Liver (tissue), 3 donors: ENCODE results near the gene HRH4.

Source experiments
- EGR1 ChIP-seq, 2 donors: IDR thresholded peaks; 2 replicates each; pipeline ENCODE4 v1.6.1; 2016 to 2018; ENCODE audit warnings: antibody characterized with exemption in 2 of 2, low read depth in 2 of 2
- FOXA1 ChIP-seq: IDR thresholded peaks from 2 replicates; pipeline ENCODE4 v1.6.1; 2016; ENCODE audit warnings: antibody characterized with exemption
- FOXA2 ChIP-seq: IDR thresholded peaks from 2 replicates; pipeline ENCODE4 v1.6.1; 2016; ENCODE audit warnings: antibody characterized with exemption
- HNF4G ChIP-seq: IDR thresholded peaks from 2 replicates; pipeline ENCODE4 v1.6.1; 2016; ENCODE audit warnings: antibody characterized with exemption
- JUND ChIP-seq, 2 donors: IDR thresholded peaks; 2 replicates each; pipeline ENCODE4 v1.6.1; 2016; ENCODE audit warnings: antibody characterized with exemption in 2 of 2
- RAD21 ChIP-seq, 2 donors: IDR thresholded peaks; 2 replicates each; pipeline ENCODE4 v1.6.1; 2016; ENCODE audit warnings: antibody characterized with exemption in 2 of 2, mild to moderate bottlenecking in 2 of 2
- SP1 ChIP-seq: IDR thresholded peaks from 2 replicates; pipeline ENCODE4 v1.6.1; 2018; ENCODE audit warnings: antibody characterized with exemption, mild to moderate bottlenecking
- TAF1 ChIP-seq: conservative IDR thresholded peaks from 2 replicates; pipeline ENCODE4 v1.6.1; 2016; ENCODE audit warnings: antibody characterized with exemption, mild to moderate bottlenecking
- YY1 ChIP-seq: IDR thresholded peaks from 2 replicates; pipeline ENCODE4 v1.6.1; 2016; ENCODE audit warnings: antibody characterized with exemption, mild to moderate bottlenecking
- TF ChIP-seq, protein P1 (sequence below): fragments of 150-350 bp; IDR thresholded peaks from 2 replicates; pipeline ENCODE4 v1.5.1; 2017; ENCODE audit warnings: improper control_type of control experiment, low read depth, low read length; ENCODE audit not compliant: missing input control
- TF ChIP-seq, protein P2 (sequence below): IDR thresholded peaks from 2 replicates; pipeline ENCODE4 v1.6.1; 2016; ENCODE audit warnings: antibody characterized with exemption
- TF ChIP-seq, protein P3 (sequence below): IDR thresholded peaks from 2 replicates; pipeline ENCODE4 v1.6.1; 2016; ENCODE audit warnings: antibody characterized with exemption, mild to moderate bottlenecking
- TF ChIP-seq, protein P4 (sequence below): IDR thresholded peaks from 2 replicates; pipeline ENCODE4 v1.6.1; 2016; ENCODE audit warnings: antibody characterized with exemption
- TF ChIP-seq, protein P5 (sequence below): IDR thresholded peaks from 2 replicates; pipeline ENCODE4 v1.6.1; 2016; ENCODE audit warnings: antibody characterized with exemption
- donor health status: healthy.
- donor health status: healthy.

DNA sequence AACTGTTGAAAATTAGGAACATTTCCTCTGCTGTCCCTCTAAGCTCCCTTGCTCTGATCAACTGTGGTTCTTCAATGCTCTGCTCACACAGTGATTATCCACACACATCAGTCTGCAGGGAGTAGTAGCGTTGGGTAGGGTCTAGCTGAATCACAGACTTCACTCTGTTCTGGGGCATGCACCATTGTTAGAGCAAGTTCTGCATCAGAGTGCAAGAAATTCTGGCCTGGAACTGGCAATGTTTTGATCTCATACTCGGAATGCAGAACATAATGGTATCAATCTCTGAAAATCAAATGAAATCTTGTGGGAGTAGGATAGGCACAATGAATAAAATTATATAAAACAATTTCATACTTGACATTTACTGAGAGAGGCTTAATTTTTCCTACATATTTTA, 55.3 kb downstream of the HRH4 start:
- TF ChIP-seq SP1, result no peak
- TF ChIP-seq, protein P1, sequence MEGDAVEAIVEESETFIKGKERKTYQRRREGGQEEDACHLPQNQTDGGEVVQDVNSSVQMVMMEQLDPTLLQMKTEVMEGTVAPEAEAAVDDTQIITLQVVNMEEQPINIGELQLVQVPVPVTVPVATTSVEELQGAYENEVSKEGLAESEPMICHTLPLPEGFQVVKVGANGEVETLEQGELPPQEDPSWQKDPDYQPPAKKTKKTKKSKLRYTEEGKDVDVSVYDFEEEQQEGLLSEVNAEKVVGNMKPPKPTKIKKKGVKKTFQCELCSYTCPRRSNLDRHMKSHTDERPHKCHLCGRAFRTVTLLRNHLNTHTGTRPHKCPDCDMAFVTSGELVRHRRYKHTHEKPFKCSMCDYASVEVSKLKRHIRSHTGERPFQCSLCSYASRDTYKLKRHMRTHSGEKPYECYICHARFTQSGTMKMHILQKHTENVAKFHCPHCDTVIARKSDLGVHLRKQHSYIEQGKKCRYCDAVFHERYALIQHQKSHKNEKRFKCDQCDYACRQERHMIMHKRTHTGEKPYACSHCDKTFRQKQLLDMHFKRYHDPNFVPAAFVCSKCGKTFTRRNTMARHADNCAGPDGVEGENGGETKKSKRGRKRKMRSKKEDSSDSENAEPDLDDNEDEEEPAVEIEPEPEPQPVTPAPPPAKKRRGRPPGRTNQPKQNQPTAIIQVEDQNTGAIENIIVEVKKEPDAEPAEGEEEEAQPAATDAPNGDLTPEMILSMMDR, result no peak
- no peak for TF ChIP-seq TAF1
- no peak for TF ChIP-seq FOXA2
- no peak for TF ChIP-seq JUND (IDR thresholded peaks at IDR 0.05)
- TF ChIP-seq RAD21 (IDR thresholded peaks at IDR 0.05), result no peak
- TF ChIP-seq, protein P2, sequence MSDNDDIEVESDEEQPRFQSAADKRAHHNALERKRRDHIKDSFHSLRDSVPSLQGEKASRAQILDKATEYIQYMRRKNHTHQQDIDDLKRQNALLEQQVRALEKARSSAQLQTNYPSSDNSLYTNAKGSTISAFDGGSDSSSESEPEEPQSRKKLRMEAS, result no peak
- TF ChIP-seq, protein P3, sequence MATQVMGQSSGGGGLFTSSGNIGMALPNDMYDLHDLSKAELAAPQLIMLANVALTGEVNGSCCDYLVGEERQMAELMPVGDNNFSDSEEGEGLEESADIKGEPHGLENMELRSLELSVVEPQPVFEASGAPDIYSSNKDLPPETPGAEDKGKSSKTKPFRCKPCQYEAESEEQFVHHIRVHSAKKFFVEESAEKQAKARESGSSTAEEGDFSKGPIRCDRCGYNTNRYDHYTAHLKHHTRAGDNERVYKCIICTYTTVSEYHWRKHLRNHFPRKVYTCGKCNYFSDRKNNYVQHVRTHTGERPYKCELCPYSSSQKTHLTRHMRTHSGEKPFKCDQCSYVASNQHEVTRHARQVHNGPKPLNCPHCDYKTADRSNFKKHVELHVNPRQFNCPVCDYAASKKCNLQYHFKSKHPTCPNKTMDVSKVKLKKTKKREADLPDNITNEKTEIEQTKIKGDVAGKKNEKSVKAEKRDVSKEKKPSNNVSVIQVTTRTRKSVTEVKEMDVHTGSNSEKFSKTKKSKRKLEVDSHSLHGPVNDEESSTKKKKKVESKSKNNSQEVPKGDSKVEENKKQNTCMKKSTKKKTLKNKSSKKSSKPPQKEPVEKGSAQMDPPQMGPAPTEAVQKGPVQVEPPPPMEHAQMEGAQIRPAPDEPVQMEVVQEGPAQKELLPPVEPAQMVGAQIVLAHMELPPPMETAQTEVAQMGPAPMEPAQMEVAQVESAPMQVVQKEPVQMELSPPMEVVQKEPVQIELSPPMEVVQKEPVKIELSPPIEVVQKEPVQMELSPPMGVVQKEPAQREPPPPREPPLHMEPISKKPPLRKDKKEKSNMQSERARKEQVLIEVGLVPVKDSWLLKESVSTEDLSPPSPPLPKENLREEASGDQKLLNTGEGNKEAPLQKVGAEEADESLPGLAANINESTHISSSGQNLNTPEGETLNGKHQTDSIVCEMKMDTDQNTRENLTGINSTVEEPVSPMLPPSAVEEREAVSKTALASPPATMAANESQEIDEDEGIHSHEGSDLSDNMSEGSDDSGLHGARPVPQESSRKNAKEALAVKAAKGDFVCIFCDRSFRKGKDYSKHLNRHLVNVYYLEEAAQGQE, result no peak
- TF ChIP-seq FOXA1, result no peak
- TF ChIP-seq, protein P4, sequence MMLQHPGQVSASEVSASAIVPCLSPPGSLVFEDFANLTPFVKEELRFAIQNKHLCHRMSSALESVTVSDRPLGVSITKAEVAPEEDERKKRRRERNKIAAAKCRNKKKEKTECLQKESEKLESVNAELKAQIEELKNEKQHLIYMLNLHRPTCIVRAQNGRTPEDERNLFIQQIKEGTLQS, result no peak
- TF ChIP-seq EGR1 (IDR thresholded peaks at IDR 0.05; ENCODE audit: low read depth in 2 of 2), result no peak
- TF ChIP-seq HNF4G, result no peak
- TF ChIP-seq YY1, result no peak
- TF ChIP-seq, protein P5, sequence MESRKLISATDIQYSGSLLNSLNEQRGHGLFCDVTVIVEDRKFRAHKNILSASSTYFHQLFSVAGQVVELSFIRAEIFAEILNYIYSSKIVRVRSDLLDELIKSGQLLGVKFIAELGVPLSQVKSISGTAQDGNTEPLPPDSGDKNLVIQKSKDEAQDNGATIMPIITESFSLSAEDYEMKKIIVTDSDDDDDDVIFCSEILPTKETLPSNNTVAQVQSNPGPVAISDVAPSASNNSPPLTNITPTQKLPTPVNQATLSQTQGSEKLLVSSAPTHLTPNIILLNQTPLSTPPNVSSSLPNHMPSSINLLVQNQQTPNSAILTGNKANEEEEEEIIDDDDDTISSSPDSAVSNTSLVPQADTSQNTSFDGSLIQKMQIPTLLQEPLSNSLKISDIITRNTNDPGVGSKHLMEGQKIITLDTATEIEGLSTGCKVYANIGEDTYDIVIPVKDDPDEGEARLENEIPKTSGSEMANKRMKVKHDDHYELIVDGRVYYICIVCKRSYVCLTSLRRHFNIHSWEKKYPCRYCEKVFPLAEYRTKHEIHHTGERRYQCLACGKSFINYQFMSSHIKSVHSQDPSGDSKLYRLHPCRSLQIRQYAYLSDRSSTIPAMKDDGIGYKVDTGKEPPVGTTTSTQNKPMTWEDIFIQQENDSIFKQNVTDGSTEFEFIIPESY, result no peak
